ENCODE data around the gene GOLM1.
"Not testable (repeated sequence)": the region's sequence is repeated elsewhere in the genome, so short reads cannot be mapped to it uniquely, and the experiment has no call there.

Gene GOLM1

DNA sequence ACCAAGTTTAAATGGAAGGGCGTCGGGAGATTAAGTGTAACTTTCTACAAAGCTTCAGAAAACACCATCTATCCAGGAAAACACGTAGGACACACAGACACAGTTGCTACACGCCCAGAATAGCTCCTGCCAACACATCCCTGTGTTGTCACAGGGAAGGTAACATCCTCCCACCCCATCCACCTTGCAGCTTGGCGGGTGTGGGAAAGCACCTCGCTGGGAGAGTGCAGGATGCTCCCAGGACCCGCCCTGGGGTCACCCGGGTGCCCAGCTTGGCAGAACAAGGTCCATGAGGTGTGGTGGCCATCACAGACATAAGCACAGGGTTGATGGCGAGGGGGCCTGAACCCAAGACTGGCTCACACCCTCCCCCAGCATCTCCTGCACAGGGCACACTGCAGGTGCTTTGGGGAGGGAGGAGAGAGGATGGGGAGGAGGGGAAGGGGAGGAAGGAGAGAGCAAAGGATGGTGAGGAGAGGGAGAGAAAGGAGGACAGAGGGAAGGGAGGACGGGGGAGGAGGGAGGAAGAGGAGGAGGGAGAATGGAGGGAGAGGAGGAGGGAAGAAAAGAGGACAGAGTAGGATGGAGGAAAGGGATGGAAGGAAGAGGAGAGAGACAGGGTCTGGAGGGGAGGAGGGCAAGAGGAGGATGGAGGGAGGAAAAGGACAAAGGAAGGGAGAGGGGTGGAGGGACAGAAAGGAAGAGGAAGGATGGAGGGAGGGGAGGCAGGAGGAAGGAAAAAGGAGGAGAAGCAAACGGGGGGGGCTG lies 37.2 kb downstream of the GOLM1 start:
- TF ChIP-seq, protein P1, sequence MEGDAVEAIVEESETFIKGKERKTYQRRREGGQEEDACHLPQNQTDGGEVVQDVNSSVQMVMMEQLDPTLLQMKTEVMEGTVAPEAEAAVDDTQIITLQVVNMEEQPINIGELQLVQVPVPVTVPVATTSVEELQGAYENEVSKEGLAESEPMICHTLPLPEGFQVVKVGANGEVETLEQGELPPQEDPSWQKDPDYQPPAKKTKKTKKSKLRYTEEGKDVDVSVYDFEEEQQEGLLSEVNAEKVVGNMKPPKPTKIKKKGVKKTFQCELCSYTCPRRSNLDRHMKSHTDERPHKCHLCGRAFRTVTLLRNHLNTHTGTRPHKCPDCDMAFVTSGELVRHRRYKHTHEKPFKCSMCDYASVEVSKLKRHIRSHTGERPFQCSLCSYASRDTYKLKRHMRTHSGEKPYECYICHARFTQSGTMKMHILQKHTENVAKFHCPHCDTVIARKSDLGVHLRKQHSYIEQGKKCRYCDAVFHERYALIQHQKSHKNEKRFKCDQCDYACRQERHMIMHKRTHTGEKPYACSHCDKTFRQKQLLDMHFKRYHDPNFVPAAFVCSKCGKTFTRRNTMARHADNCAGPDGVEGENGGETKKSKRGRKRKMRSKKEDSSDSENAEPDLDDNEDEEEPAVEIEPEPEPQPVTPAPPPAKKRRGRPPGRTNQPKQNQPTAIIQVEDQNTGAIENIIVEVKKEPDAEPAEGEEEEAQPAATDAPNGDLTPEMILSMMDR (IDR thresholded peaks at IDR 0.05; ENCODE audit: extremely low read depth, insufficient read depth, missing control alignments): no peak
- in situ Hi-C loops (cut with MboI; ENCODE audit: low pct_unique_long_range_greater_than_20kb, low sequenced_read_pairs, unreplicated experiment): no loop called here
- DNase-seq (ENCODE audit: low spot score): no peak

DNA sequence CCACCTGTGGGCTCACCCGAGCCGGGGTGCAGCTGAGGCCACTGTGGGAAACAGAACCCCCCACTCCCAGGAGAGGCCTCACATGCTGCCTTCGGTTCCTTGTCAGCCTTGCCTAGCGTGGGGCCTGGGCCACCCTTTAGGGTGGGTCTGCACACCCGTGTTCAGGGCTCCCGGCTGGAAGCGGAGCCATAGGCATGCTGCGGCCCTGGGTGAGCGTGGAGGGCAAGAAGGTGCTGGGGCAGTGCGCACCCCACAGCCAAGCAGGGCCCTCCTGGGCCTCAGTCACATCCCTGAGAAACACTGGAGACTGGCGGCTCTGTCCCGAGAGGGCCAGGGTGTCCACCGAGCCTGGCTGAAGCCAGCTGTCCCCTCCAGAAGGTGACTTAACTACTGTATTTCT lies 41.9 kb downstream of the GOLM1 start:
- DNase-seq (ENCODE audit: low spot score): no peak
- in situ Hi-C loops (cut with MboI; ENCODE audit: low pct_unique_long_range_greater_than_20kb, low sequenced_read_pairs, unreplicated experiment): no loop called here
- TF ChIP-seq, protein P1 (IDR thresholded peaks at IDR 0.05; ENCODE audit: extremely low read depth, insufficient read depth, missing control alignments): no peak

DNA sequence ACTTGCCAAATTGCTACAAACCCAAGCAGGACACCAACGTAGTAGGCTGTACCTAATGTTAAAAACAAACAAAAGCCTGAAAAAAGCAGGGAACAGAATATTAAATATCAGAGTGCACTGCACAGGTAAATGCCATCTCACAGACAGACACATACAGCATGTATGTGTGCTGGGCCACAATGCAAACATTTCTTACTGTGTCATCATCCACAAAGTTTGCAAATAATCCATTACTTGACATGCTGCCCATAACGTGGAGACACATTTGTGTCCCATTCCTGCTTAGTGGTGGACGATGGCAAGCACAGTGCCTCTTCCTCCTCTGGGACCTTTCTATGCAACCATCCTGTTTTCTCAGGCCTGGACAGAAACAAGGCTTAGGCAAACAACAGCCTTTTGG lies 44.7 kb downstream of the GOLM1 start:
- DNase-seq (ENCODE audit: low spot score): no peak
- TF ChIP-seq, protein P1 (IDR thresholded peaks at IDR 0.05; ENCODE audit: extremely low read depth, insufficient read depth, missing control alignments): no peak
- in situ Hi-C loops (cut with MboI; ENCODE audit: low pct_unique_long_range_greater_than_20kb, low sequenced_read_pairs, unreplicated experiment): no loop called here

DNA sequence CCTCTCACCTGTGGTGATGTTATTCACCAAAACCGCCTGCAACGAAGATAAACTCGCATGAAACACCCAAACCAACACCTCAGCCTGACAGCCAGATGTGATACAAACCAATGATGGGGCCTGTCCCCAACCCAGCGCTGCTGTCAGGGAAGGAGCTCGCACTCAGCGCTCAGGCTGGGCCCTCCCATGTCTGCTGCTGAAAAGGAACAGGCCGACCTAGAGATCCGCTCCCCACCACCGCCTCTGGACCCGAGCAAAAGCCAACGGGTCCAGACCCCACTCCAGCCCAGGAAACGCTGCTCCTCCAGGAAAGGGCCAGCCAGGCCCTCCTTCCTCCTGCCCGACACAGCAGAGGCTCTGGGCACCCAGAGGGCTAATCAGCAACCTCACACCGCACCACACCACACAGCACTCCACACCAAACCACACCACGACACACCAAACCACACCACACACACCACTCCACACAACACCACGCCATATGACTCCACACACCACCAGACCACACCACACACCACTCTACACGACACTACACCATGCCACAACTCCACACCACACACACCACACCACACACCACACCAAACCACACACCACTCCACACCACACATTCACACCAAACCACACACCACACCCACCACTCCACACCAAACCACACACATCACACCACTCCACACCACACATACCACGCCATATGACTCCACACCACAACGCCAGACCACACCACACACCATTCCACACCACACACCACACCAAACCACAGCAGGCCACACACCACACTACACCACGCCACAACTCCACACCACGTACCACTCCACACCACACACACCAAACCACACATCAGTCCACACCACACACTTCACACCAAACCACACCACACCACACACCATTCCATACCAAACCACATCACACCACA lies 46.5 kb downstream of the GOLM1 start:
- DNase-seq (ENCODE audit: low spot score): no peak
- TF ChIP-seq, protein P1 (IDR thresholded peaks at IDR 0.05; ENCODE audit: extremely low read depth, insufficient read depth, missing control alignments): no peak
- in situ Hi-C loops (cut with MboI; ENCODE audit: low pct_unique_long_range_greater_than_20kb, low sequenced_read_pairs, unreplicated experiment): no loop called here

DNA sequence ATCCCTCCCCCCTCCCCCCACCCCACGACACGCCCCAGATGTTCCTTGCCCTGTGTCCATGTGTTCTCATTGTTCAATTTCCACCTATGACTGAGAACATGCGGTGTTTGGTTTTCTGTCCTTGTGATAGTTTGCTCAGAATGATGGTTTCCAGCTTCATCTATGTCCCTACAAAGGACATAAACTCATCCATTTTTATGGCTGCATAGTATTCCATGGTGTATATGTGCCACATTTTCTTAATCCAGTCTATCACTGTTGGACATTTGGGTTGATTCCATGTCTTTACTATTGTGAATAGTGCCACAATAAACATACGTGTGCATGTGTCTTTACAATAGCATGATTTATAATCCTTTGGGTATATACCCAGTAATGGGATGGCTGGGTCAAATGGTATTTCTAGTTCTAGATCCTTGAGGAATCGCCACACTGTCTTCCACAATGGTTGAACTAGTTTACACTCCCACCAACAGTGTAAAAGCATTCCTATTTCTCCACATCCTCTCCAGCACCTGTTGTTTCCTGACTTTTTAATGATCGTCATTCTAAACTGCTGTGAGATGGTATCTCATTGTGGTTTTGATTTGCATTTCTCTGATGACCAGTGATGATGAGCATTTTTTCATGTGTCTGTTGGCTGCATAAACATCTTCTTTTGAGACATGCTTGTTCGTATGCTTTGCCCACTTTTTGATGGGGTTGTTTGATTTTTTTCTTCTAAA lies 51.2 kb downstream of the GOLM1 start:
- DNase-seq (ENCODE audit: low spot score); in situ Hi-C loops (cut with MboI; ENCODE audit: low pct_unique_long_range_greater_than_20kb, low sequenced_read_pairs, unreplicated experiment): not testable (repeated sequence)

DNA sequence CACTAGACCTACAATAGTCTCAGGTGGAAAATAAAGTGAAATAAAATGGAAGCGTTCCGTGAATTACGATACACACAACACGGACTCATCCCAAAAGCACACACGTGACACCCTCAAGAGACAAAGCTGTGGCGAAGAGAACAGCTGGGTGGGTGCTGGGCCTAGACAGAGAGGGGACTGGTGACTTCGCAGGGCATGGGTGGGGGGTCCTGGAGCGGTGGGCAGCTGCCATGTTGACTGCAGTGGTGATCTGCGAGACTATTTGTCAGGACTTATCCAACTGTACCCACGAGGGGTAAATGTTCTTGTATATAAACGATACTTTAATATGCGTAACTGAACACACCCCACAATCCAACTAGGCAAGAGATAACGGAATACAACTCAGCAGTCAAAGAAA lies 52.0 kb downstream of the GOLM1 start:
- no peak for DNase-seq (ENCODE audit: low spot score)
- in situ Hi-C loops (cut with MboI; ENCODE audit: low pct_unique_long_range_greater_than_20kb, low sequenced_read_pairs, unreplicated experiment): no loop called here

More for the DNA sequence above, 52.0 kb downstream of the GOLM1 start:
- TF ChIP-seq, protein P1 (IDR thresholded peaks at IDR 0.05; ENCODE audit: extremely low read depth, insufficient read depth, missing control alignments): no peak

Measured in GM13977 (cell line).